A204.1 (cell line): ENCODE measurements around the gene IRX4.
"Not testable (repeated sequence)": the region's sequence is repeated elsewhere in the genome, so short reads cannot be mapped to it uniquely, and the experiment has no call there.

Experiments used
- FAIRE-seq: peaks from 2 replicates; lab custom pipeline; 2012; peaks lifted over from hg19 to GRCh38; lab: Jason Lieb, UNC

The IRX4 gene

GRCh38 chr5:1877103-1878049 lies 5.3 kb downstream of the IRX4 start:
- no peak for FAIRE-seq

DNA sequence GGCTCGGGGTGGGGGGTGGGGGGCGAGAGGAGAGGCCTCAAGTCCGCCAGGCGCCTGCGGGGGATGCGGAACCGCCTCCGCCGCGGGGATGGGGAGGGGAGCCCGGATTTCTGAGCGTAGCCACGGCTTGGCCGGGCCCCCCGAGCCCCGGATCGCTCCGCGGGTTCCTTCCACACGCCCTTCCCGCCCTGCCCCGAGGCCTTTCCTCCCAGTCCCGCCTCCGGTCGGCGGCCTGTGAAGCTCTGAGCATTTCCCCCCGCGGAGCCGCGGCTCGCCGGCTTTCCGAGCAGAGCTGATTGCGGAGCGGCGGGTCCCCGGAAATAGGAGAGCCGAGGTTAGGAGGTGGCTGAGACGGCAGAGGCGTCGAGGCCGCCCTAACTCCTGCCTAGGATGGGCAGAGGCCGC lies 6.1 kb downstream of the IRX4 start:
- FAIRE-seq: no peak

GRCh38 chr5:1875843-1876659 lies 6.7 kb downstream of the IRX4 start:
- FAIRE-seq: no peak

GRCh38 chr5:1875281-1875842 lies 7.4 kb downstream of the IRX4 start:
- no peak for FAIRE-seq

DNA sequence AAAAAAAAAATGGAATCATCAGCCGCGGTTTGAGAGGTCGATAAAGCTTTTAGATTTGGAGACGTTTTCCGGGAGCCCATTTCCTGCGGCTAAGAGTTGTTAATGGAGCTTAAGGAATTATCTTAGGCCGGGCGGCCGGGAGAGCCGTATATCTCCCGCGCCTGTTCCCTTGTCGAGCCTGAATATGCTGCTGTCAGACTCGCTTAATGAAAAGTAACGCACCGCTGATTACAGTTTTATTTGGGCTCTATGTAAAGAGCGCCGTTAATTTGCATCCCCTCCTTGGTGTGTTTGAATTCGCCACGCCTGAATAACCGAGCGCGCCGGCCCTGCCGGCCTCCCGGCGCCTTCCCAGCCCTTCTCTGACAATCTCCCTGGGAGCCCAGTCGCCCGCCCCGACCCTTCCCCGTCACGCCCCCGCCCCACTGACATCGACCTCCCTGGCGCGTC lies 7.9 kb downstream of the IRX4 start:
- no peak for FAIRE-seq

- FAIRE-seq: no peak
Measured at GRCh38 chr5:1874348-1874747, 8.4 kb downstream of the IRX4 start.

DNA sequence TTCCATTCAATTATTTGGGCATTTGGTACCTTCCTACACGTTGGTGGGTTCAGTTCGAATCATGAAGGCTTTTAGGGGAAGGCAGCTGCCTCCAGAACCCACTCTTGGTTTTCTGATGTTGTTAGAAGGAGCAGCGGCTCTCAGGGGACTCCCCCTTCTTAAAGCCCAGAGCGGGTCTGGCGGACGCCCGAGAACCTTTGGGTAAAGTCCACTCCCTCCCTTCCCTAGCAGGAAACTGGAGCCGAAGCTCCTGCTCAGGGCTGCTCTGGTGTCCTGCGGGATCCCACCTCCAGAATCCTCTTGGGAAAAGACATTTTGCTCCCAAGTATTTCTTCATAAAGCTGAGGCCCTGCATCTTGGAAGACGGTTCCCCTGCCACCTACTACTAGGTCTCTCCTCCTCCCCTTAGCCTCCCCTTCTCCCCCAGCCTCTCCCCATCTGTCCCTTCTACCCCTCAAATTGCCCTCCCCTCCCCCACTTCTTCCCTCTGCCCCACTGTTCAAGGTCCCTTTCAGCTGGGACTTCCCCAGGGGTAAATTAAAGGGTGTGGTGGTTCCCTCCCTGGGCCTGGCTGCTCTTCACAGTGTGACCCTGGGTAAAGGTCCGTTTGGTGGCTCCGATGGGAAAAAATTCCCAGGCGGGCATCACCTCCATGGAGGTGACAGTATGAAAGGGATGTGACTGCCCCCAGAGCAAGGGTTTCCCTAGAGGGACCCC lies 9.3 kb downstream of the IRX4 start:
- no peak for FAIRE-seq

DNA sequence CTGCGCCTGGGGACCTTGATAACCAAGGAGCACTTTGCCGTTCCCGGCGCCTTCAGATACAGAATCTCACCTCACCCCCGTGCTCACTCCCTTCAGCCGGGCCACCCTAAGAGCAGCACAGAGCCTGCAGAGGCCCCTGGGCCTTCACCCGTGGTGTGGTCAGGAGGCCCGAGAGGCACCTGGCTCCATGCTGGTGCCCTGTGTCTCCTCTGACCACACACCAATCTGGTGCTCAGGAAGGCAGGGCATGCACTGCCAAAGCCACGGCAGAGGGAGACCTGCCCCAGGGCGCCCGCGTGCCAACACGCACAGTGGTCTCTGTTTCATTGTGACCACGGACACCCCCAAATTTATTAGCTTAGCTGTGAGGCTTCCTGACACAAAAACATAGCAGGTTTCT lies 11.3 kb downstream of the IRX4 start:
- FAIRE-seq: no peak

- not testable (repeated sequence) for FAIRE-seq
Measured at GRCh38 chr5:1870435-1871272, 12.1 kb downstream of the IRX4 start.

DNA sequence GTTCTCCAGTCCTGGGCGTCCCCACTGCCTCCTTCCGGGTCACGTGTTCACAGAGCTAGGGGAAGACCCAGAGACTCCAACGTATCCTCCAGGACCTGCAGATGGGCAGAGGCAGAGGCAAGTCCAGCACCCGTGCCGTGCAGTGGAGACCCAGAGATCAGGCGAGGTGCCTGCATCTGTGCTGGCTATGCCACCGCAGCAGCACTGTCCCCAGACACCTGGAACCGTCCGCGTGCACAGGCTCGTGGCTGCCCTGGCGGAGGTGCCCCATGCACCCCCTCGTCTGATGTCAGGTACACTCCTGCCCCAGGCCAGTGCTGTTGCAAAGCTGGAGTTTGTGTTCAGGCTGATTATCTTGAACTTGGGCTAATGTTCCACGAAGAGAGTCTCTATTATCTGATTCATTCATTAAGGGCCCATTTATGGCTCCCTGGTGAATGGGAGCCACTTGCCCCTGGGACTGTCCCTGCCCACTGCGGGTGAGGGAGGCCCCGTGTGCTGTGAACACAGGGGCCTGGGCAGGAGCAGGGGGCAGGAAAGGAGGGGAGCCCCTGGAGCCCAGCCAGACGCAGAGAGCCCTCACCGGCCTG lies 13.7 kb downstream of the IRX4 start:
- no peak for FAIRE-seq

- FAIRE-seq: no peak
Measured at GRCh38 chr5:1867815-1868143, 14.9 kb downstream of the IRX4 start.

DNA sequence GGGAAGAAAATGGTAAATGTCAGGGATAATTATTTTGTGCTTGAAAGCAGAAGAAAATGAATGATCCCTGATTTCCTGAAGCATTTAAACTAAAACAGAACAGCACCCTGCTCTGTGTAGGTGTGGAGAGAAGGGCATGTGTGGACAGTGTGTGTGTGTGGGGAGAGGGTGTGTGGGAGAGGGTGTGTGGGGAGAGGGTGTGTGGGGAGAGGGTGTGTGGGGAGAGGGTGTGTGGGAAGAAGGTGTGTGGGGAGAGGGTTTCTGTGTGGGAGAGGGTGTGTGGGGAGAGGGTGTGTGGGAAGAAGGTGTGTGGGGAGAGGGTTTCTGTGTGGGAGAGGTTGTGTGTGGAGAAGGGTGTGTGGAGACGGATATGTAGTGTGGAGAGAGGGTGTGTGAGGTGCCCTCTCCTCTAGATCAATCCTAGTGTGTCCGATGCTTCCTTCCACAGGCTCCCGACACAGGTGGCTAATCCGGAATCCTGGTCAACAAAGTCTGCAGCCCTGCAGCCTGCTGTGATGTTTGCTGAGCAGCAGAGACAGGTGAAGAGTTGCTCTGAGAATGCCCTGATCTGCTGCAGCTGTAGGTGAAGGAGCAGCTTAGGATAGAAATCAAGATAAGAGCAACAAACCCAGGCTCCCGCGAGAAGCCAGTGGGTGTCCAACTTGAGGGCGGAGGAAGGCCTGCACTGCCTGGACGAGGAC lies 15.5 kb downstream of the IRX4 start:
- no peak for FAIRE-seq

GRCh38 chr5:1865948-1866347 lies 16.8 kb downstream of the IRX4 start:
- FAIRE-seq: no peak

DNA sequence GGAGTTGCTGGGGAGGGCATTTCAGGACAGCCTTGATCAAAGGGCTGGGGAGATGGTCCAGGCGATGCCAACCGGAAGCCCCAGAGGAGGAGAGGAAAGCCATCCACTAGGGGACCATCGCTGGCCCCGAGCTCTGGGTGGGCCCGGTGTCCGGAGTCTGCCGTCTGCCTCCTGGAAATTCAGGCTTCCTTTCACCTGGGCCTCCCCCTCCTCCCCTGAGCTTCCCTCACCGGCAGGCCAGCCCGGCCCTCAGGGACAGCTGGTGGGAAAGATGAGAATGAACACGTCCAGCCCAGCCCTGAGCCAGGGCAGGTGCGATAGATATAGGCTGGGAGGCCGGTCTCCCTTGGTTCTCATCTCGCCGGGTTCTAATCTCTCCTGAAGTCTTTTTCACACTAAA lies 17.2 kb downstream of the IRX4 start:
- FAIRE-seq: no peak

DNA sequence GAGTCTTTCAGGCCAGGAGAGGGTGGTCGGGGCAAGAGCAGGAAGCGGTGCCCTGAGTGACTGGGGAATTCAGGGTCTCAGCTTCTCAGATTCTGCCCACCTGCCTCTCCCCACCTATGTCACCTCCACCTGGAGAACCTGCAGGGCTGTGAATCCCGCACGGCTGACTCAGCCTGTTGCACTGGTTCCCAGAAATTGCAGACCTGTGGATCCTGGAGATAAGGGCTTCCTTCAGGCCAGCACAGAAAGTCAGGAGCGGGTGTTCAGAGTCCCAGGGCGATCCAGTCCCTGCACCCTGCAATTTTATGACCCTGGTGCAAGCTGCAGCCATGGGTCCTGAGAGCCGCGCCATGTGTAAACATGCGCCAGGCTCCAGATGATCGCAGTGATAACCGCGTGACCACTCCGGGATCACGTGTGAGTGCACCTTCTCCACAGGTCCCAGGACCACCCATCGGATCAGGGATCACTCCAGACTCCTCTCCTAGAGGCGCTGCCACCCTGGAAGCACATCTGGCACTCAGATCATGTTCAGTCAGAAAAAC lies 17.8 kb downstream of the IRX4 start:
- FAIRE-seq: no peak

DNA sequence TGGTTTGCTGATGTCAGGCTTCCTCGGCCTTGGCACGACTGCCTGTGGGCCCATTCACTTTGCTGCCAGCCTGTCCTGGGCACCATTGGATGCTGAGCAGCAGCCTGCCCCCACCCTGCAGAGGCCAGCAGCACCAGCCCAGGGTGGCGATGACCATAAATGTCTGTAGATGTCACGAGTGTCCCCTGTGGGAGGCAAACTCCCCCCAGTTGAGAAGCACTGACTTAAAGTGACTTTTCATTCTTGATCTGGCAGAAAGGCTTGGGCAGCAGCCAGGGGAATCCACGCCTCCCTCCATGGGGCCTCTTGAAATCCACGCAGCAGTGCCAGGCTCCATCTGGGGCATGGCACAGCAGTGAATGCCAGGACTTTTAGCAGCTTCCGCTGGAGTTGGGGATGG lies 21.8 kb downstream of the IRX4 start:
- no peak for FAIRE-seq

DNA sequence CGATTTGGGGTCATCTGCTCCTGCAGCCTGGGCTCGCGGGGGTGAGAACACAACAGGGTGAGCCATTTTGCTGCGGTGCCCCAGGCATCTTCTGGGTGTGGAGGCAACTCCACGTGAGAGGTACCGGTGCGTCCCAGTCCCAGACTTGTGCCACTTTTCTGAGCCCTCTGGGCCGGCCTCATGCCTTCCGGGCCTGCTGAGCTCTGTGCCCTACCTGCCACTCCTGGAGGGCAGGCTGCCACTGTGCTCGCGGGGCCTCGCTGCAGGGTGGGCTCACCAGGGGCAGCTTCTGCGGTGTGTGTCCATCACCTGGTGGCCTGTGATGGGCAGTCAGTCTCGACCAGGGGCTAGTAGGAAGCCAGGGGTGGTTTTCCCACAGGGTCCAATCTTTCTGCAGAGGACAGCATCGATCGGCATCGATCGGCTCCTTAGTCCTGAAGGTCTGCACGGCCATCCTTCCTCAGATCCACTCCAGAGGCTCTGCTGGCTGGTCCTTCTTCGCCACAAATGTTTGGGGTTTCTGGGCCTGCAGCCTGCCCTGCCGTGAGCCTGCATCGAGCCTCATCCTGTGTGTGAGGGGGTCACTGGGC lies 22.6 kb downstream of the IRX4 start:
- FAIRE-seq: no peak

GRCh38 chr5:1859099-1859498 lies 23.6 kb downstream of the IRX4 start:
- FAIRE-seq: no peak

DNA sequence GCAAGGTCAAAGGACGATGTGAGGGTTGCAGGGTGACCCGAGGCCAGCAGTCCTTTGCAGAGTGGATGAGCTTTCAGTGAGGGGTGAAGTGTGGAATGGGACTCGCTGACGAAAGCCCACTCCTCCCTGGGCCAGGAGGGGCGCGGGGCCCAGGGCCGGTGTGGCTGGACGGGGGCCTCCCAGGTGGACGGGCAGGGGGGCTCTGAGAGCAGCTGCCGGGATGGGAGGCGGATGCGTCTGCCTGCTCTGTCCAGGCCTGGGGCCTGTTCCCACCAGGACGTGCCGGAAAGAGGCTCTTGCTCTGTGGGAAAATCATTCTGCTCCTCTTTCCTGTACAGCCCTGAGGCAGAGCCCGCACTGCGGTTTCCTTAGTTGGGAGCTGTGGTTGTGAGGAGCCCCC lies 24.3 kb downstream of the IRX4 start:
- FAIRE-seq: no peak

- no peak for FAIRE-seq
Measured at GRCh38 chr5:1857256-1857600, 25.5 kb downstream of the IRX4 start.
